ENCODE results near the gene EN2.

The EN2 gene

DNA sequence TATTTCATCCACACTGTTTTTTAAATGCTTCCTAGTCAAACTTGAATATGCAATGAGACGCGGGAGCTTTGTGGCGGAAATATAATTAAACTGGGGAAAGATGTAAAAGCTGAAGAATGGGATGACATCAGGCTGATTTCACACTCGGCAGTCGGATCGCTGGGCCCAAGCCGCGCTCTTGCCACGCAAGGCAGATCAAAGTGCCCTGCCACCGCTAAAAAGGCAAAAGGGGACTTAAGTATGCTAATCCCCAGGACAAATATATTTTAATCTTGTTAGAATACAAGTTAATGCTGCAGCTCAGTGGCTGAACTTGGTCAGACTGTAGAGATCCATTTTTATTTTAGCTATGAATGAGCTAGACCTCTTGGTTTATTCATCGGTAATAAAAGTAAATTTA, 13.8 kb downstream of the EN2 start:
- FAIRE-seq (no peak), DNase-seq (ENCODE audit: insufficient read length, low spot score) (no peak)
- TF ChIP-seq, protein P1, sequence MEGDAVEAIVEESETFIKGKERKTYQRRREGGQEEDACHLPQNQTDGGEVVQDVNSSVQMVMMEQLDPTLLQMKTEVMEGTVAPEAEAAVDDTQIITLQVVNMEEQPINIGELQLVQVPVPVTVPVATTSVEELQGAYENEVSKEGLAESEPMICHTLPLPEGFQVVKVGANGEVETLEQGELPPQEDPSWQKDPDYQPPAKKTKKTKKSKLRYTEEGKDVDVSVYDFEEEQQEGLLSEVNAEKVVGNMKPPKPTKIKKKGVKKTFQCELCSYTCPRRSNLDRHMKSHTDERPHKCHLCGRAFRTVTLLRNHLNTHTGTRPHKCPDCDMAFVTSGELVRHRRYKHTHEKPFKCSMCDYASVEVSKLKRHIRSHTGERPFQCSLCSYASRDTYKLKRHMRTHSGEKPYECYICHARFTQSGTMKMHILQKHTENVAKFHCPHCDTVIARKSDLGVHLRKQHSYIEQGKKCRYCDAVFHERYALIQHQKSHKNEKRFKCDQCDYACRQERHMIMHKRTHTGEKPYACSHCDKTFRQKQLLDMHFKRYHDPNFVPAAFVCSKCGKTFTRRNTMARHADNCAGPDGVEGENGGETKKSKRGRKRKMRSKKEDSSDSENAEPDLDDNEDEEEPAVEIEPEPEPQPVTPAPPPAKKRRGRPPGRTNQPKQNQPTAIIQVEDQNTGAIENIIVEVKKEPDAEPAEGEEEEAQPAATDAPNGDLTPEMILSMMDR (IDR thresholded peaks at IDR 0.05; ENCODE audit: insufficient read depth, missing control alignments): no peak

DNA sequence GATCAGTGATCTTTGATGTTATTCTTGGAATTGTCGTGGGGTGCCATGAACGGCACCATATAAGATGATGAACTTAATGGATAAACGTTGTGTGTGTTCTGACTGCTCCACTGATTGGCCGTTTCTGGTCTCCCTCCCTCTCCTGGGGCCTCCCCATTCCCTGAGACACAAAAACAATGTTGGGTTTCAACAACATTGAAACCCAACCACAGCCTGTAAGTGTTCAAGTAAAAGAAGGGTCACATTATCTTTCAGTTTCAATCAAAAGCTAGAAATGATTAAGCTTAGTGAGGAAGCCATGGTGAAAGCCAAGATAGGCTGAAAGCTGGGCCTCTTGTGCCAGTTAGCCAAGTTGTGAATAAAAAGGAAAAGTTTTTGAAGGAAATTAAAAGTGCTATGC, 19.5 kb downstream of the EN2 start:
- no peak for FAIRE-seq
- TF ChIP-seq, protein P1 (IDR thresholded peaks at IDR 0.05; ENCODE audit: insufficient read depth, missing control alignments): no peak
- no peak for DNase-seq (ENCODE audit: insufficient read length, low spot score)

DNA sequence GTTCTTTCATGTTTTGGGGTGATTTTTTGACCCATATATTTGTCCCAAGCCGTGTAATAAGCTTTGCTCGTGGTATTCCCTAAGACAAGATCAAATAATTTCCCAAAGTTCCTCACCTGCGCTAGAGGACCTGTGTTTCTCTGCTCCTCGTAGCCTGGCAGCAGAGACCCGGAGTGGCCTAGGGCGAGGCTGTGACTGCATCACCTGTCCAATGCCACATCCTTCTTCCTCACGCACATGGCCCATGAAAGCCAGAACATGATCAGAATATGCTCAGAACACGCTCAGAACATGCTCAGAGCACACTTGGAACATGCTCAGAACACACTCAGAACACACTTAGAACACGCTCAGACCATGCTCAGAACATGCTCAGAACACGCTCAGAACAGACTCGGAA, 23.8 kb downstream of the EN2 start:
- TF ChIP-seq, protein P1 (IDR thresholded peaks at IDR 0.05; ENCODE audit: insufficient read depth, missing control alignments): no peak
- FAIRE-seq: no peak
- no peak for DNase-seq (ENCODE audit: insufficient read length, low spot score)

DNA sequence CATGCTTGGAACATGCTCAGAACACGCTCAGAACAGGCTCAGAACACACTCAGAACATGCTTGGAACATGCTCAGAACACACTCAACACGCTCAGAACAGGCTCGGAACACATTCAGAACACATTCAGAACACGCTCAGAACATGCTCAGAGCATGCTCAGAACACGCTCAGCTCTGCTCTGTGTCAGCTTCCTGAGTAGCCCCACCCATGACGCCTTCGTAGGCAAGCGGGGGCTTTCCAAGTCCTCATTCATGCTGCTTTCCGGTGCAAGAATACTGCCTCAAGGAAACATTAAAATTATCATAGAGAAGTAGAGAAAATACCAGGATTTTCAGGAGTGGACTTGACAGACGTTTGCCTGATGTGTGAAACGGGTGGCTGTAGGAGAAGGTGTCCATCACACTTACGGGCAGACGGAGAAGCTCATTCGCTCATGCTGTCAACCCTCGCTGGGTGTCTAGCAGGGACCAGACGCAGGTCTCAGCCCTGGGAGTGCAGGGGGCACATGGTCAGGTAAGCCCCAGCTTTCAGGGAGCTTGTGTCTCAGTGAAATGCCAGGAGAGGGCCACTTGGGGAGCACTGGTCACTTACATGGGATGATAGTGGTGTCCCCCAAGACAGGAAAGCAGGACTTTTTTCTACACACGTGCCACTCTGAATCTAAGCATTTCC, 24.7 kb downstream of the EN2 start:
- FAIRE-seq: no peak
- DNase-seq (ENCODE audit: insufficient read length, low spot score): no peak

DNA sequence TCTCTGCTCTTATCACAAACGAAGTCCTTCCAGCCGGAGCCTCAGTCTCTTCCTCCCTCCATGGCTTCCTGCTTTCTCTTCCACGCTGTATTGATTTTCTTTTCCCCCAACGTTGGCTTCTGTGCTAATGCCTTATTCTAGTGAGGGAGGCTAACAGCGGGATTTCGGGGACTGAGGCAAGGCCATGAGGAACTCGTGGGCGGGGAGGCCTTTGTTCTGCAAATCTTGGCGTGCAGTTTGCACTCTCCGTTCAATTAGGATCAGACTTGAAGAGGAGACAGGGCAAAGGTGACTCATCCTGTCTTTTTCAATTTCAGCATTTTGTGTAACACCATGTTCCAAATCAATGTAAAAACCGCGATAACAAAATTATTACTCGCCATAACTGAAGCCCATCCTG, 25.3 kb downstream of the EN2 start:
- DNase-seq (ENCODE audit: insufficient read length, low spot score): no peak
- no peak for FAIRE-seq
- TF ChIP-seq, protein P1 (IDR thresholded peaks at IDR 0.05; ENCODE audit: insufficient read depth, missing control alignments): no peak

More for the DNA sequence above, 24.7 kb downstream of the EN2 start:
- TF ChIP-seq, protein P1 (IDR thresholded peaks at IDR 0.05; ENCODE audit: insufficient read depth, missing control alignments): no peak

DNA sequence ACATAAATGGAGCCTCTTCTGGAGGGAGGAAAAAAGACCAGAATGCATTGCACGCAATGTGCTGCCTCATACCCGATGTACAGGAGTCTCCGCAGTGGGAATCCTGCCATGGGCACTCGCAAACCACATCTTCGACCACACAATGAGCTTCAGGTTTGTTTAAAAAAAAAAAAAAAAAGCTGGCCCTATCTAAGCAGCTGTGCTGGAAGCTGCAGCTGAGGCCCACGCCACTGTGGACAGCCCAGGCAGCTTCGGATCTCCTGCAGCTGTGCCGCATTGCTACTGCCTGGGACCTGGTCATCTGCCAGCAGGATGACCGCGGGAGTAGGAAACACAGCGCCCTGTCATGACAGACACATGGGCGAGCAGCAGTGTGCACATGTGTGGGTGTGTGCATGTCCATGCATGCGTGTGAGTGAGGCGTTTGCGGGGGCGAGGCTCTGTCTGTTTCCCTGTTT, 26.0 kb downstream of the EN2 start:
- DNase-seq (ENCODE audit: insufficient read length, low spot score): no peak
- no peak for FAIRE-seq
- TF ChIP-seq, protein P1 (IDR thresholded peaks at IDR 0.05; ENCODE audit: insufficient read depth, missing control alignments): no peak

Measured in D721Med (cell line).